Left forelimb (tissue), 1 donor: ENCODE measurements around the gene FOXRED1.
"Not testable (repeated sequence)": the region's sequence is repeated elsewhere in the genome, so short reads cannot be mapped to it uniquely, and the experiment has no call there.

Experiments
- DNase-seq: peaks from one replicate; pipeline ENCODE4 v3.0.0-alpha.2; 2018; ENCODE audit warnings: low spot score

FOXRED1 gene

GRCh38 chr11:126268708-126269579, at the start of gene FOXRED1, which contains the start of gene SRPRA:
FOXRED1 (plus strand) TSS chr11:126269154; CDS start chr11:126269207, 53 bp downstream.
SRPRA (minus strand) TSS chr11:126268895; CDS start chr11:126268804, 91 bp downstream.
- peak; percentile 100 for DNase-seq

- no peak for DNase-seq
Measured at GRCh38 chr11:126219547-126219946, 49.4 kb upstream of the FOXRED1 start.

- no peak for DNase-seq
Measured at GRCh38 chr11:126224647-126225294, 44.2 kb upstream of the FOXRED1 start.

GRCh38 chr11:126225295-126225665, 43.7 kb upstream of the FOXRED1 start:
- no peak for DNase-seq

GRCh38 chr11:126226334-126227084, 42.4 kb upstream of the FOXRED1 start:
- no peak for DNase-seq

GRCh38 chr11:126229858-126230540, 39.0 kb upstream of the FOXRED1 start:
- DNase-seq, result no peak

- no peak for DNase-seq
Measured at GRCh38 chr11:126231725-126232459, 37.1 kb upstream of the FOXRED1 start.

- DNase-seq, result no peak
Measured at GRCh38 chr11:126232683-126233082, 36.3 kb upstream of the FOXRED1 start.

- DNase-seq, result no peak
Measured at GRCh38 chr11:126233391-126233790, 35.6 kb upstream of the FOXRED1 start.

- no peak for DNase-seq
Measured at GRCh38 chr11:126246636-126247035, 22.3 kb upstream of the FOXRED1 start.

GRCh38 chr11:126253265-126253664, 15.7 kb upstream of the FOXRED1 start:
- no peak for DNase-seq

- no peak for DNase-seq
Measured at GRCh38 chr11:126254819-126255218, 14.1 kb upstream of the FOXRED1 start.

- DNase-seq, result not testable (repeated sequence)
Measured at GRCh38 chr11:126255507-126255906, 13.4 kb upstream of the FOXRED1 start.

GRCh38 chr11:126256216-126256615, 12.7 kb upstream of the FOXRED1 start:
- no peak for DNase-seq

GRCh38 chr11:126257144-126257543, 11.8 kb upstream of the FOXRED1 start:
- DNase-seq, result no peak

- no peak for DNase-seq
Measured at GRCh38 chr11:126257764-126258163, 11.2 kb upstream of the FOXRED1 start.

GRCh38 chr11:126262216-126262615, 6.7 kb upstream of the FOXRED1 start:
- no peak for DNase-seq

- no peak for DNase-seq
Measured at GRCh38 chr11:126263489-126263888, 5.5 kb upstream of the FOXRED1 start.

- DNase-seq, result no peak
Measured at GRCh38 chr11:126265811-126266210, 3.1 kb upstream of the FOXRED1 start.

GRCh38 chr11:126267650-126268049, 1.3 kb upstream of the FOXRED1 start:
- DNase-seq, result no peak

- no peak for DNase-seq
Measured at GRCh38 chr11:126268361-126268707, 620 bp upstream of the FOXRED1 start.
